H1 (cell line): ENCODE measurements around the gene RNASEL.

Source experiments
- ASH2L ChIP-seq: fragments of 200-600, 300-600 bp; sonication (generic); IDR thresholded peaks from one replicate; pipeline ENCODE4 v1.7.1; 2017; ENCODE audit warnings: low read length
- CBX5 ChIP-seq: fragments of 300-800, 300-1000 bp; sonication (generic); IDR thresholded peaks from 2 replicates; pipeline ENCODE4 v1.7.1; 2016; ENCODE audit warnings: antibody characterized with exemption, low read length, low read depth
- CTCF ChIP-seq, 3 experiments: IDR thresholded peaks; 1 replicate in 2 of 3; 2 replicates in 1 of 3; pipeline versions ENCODE4 v1.5.1 to v1.6.1; 2011; ENCODE audit warnings: low read length in 3 of 3, mild to moderate bottlenecking in 3 of 3, inconsistent platforms in 2 of 3, low read depth in 1 of 3, moderate library complexity in 1 of 3; ENCODE audit not compliant: insufficient read depth in 1 of 3; ENCODE audit errors: control extremely low read depth in 1 of 3
- EGR1 ChIP-seq: IDR thresholded peaks from 2 replicates; pipeline ENCODE4 v1.6.1; 2011; ENCODE audit warnings: low read depth, low read length, borderline replicate concordance
- EZH2 ChIP-seq: fragments of 200-600 bp; sonication (generic); IDR thresholded peaks from 2 replicates; pipeline ENCODE4 v1.7.1; 2012; ENCODE audit warnings: low read depth, mild to moderate bottlenecking, moderate library complexity, low read length, inconsistent platforms; ENCODE audit not compliant: severe bottlenecking
- JUND ChIP-seq: IDR thresholded peaks from 2 replicates; pipeline ENCODE4 v1.6.1; 2011; ENCODE audit warnings: mild to moderate bottlenecking, improper control_type of control experiment, low read length
- POLR2A ChIP-seq, 2 experiments: IDR thresholded peaks; 1 replicate in 1 of 2; 2 replicates in 1 of 2; pipeline ENCODE4 v1.6.1; 2011; ENCODE audit warnings: low read depth in 2 of 2, low read length in 2 of 2, mild to moderate bottlenecking in 2 of 2; ENCODE audit errors: control extremely low read depth in 1 of 2
- POLR2AphosphoS5 ChIP-seq: IDR thresholded peaks from 2 replicates; pipeline ENCODE4 v1.6.1; 2011; ENCODE audit warnings: low read depth, low read length
- TAF1 ChIP-seq: IDR thresholded peaks from 2 replicates; pipeline ENCODE4 v1.6.1; 2011; ENCODE audit warnings: mild to moderate bottlenecking, low read depth, low read length

- TF ChIP-seq CTCF (IDR thresholded peaks at IDR 0.05; ENCODE audit: control extremely low read depth in 1 of 3, insufficient read depth in 1 of 3, low read depth in 1 of 3, low read length in 3 of 3): no peak
- no peak for TF ChIP-seq EZH2
- TF ChIP-seq JUND: no peak
- no peak for TF ChIP-seq EGR1
- no peak for TF ChIP-seq POLR2AphosphoS5
- TF ChIP-seq ASH2L: no peak
- no peak for TF ChIP-seq POLR2A (IDR thresholded peaks at IDR 0.05; ENCODE audit: control extremely low read depth in 1 of 2, low read depth in 2 of 2, low read length in 2 of 2)
- no peak for TF ChIP-seq CBX5
- no peak for TF ChIP-seq TAF1
These were observed 20.3 kb downstream of the RNASEL start for GRCh38 chr1:182568647-182569284.
